WTC11 (cell line): ENCODE results near the gene FAM185A. TPM values are rescaled to one million over a fixed set of nuclear protein-coding genes. Genes with fewer than 3 reads are reported as not detected.

ENCODE experiments used
- ETV6 ChIP-seq: sonication (generic); formaldehyde crosslinking; IDR thresholded peaks from 2 replicates; pipeline ENCODE4 v1.8.1; 2022; ENCODE audit warnings: mild to moderate bottlenecking, missing genetic modification reagents
- FOXP4 ChIP-seq: sonication (generic); formaldehyde crosslinking; IDR thresholded peaks from 2 replicates; pipeline ENCODE4 v1.8.0; 2022; ENCODE audit warnings: mild to moderate bottlenecking, missing genetic modification reagents
- ZNF121 ChIP-seq: sonication (generic); formaldehyde crosslinking; IDR thresholded peaks from 2 replicates; pipeline ENCODE4 v1.8.0; 2023; ENCODE audit warnings: missing genetic modification reagents
- ZNF138 ChIP-seq: sonication (generic); formaldehyde crosslinking; conservative IDR thresholded peaks from 2 replicates; pipeline ENCODE4 v1.8.1; 2022; ENCODE audit warnings: mild to moderate bottlenecking, moderate library complexity, missing genetic modification reagents
- ZNF232 ChIP-seq: sonication (generic); formaldehyde crosslinking; IDR thresholded peaks from 2 replicates; pipeline ENCODE4 v1.8.0; 2022; ENCODE audit warnings: mild to moderate bottlenecking, missing genetic modification reagents
- total RNA-seq: library from RNA; stranded (reverse); gene quantifications from 3 replicates; pipeline ENCODE4 v1.2.3, GENCODE V29; 2021
- TF ChIP-seq, protein P1 (sequence below): fragments of 200-600 bp; IDR thresholded peaks from 2 replicates; pipeline ENCODE4 v1.8.0; 2022; ENCODE audit warnings: antibody characterized with exemption
- TF ChIP-seq, protein P2 (sequence below): sonication (generic); formaldehyde crosslinking; IDR thresholded peaks from 2 replicates; pipeline ENCODE4 v1.8.1; 2023; ENCODE audit warnings: mild to moderate bottlenecking, missing genetic modification reagents, borderline replicate concordance
- TF ChIP-seq, protein P3 (sequence below): sonication (generic); formaldehyde crosslinking; IDR thresholded peaks from 2 replicates; pipeline ENCODE4 v1.8.0; 2023; ENCODE audit warnings: missing genetic modification reagents, mild to moderate bottlenecking, borderline replicate concordance
- TF ChIP-seq, protein P4 (sequence below): fragments of 250-450 bp; sonication (Bioruptor Pico); IDR thresholded peaks from 2 replicates; pipeline ENCODE4 v1.9.0; 2021; ENCODE audit warnings: mild to moderate bottlenecking
- TF ChIP-seq, protein P5 (sequence below): sonication (generic); formaldehyde crosslinking; IDR thresholded peaks from 2 replicates; pipeline ENCODE4 v1.8.0; 2022; ENCODE audit warnings: mild to moderate bottlenecking, missing genetic modification reagents

Gene FAM185A
- total RNA-seq, 1 experiment from 2014 or later: 8.6 TPM

DNA sequence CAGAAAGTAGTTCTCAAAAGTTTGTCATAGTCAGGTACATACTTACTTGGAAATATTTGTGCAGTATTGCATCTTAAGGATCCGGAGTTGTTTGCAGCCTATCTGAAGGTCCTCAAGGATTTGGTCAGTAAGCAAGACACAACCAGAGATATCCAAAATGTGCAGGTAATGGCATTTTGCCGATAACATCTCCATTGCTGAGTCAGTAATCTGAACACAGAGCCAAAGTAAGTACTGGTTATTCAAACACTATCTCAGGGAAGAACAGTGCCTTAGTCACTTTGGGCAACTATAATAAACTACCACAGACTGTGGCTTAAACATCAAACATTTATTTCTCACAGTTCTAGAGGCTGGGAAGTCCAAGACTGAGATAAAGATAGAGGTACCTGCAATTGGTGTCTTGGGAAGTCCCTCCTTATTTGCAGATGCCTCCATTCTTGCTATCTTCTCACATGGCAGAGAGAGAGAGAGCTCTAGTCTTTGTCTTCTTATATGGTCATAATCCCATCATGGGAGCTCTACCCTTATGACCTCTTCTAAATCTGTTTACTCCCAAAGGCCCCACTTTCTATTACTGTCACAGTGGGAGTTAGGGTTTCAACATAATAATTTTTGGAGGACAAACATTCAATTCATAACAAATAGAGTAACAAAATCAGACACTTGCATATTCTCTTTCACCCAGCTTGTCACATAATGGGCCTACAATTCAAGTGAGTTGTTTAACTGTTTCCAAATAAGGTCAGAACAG lies 73.4 kb downstream of the FAM185A start (continued):
- TF ChIP-seq, protein P1, sequence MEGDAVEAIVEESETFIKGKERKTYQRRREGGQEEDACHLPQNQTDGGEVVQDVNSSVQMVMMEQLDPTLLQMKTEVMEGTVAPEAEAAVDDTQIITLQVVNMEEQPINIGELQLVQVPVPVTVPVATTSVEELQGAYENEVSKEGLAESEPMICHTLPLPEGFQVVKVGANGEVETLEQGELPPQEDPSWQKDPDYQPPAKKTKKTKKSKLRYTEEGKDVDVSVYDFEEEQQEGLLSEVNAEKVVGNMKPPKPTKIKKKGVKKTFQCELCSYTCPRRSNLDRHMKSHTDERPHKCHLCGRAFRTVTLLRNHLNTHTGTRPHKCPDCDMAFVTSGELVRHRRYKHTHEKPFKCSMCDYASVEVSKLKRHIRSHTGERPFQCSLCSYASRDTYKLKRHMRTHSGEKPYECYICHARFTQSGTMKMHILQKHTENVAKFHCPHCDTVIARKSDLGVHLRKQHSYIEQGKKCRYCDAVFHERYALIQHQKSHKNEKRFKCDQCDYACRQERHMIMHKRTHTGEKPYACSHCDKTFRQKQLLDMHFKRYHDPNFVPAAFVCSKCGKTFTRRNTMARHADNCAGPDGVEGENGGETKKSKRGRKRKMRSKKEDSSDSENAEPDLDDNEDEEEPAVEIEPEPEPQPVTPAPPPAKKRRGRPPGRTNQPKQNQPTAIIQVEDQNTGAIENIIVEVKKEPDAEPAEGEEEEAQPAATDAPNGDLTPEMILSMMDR: no peak
- TF ChIP-seq ETV6: no peak
- TF ChIP-seq, protein P2, sequence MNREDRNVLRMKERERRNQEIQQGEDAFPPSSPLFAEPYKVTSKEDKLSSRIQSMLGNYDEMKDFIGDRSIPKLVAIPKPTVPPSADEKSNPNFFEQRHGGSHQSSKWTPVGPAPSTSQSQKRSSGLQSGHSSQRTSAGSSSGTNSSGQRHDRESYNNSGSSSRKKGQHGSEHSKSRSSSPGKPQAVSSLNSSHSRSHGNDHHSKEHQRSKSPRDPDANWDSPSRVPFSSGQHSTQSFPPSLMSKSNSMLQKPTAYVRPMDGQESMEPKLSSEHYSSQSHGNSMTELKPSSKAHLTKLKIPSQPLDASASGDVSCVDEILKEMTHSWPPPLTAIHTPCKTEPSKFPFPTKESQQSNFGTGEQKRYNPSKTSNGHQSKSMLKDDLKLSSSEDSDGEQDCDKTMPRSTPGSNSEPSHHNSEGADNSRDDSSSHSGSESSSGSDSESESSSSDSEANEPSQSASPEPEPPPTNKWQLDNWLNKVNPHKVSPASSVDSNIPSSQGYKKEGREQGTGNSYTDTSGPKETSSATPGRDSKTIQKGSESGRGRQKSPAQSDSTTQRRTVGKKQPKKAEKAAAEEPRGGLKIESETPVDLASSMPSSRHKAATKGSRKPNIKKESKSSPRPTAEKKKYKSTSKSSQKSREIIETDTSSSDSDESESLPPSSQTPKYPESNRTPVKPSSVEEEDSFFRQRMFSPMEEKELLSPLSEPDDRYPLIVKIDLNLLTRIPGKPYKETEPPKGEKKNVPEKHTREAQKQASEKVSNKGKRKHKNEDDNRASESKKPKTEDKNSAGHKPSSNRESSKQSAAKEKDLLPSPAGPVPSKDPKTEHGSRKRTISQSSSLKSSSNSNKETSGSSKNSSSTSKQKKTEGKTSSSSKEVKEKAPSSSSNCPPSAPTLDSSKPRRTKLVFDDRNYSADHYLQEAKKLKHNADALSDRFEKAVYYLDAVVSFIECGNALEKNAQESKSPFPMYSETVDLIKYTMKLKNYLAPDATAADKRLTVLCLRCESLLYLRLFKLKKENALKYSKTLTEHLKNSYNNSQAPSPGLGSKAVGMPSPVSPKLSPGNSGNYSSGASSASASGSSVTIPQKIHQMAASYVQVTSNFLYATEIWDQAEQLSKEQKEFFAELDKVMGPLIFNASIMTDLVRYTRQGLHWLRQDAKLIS (CRISPR knock-in tag): no peak
- no peak for TF ChIP-seq ZNF232
- TF ChIP-seq, protein P3, sequence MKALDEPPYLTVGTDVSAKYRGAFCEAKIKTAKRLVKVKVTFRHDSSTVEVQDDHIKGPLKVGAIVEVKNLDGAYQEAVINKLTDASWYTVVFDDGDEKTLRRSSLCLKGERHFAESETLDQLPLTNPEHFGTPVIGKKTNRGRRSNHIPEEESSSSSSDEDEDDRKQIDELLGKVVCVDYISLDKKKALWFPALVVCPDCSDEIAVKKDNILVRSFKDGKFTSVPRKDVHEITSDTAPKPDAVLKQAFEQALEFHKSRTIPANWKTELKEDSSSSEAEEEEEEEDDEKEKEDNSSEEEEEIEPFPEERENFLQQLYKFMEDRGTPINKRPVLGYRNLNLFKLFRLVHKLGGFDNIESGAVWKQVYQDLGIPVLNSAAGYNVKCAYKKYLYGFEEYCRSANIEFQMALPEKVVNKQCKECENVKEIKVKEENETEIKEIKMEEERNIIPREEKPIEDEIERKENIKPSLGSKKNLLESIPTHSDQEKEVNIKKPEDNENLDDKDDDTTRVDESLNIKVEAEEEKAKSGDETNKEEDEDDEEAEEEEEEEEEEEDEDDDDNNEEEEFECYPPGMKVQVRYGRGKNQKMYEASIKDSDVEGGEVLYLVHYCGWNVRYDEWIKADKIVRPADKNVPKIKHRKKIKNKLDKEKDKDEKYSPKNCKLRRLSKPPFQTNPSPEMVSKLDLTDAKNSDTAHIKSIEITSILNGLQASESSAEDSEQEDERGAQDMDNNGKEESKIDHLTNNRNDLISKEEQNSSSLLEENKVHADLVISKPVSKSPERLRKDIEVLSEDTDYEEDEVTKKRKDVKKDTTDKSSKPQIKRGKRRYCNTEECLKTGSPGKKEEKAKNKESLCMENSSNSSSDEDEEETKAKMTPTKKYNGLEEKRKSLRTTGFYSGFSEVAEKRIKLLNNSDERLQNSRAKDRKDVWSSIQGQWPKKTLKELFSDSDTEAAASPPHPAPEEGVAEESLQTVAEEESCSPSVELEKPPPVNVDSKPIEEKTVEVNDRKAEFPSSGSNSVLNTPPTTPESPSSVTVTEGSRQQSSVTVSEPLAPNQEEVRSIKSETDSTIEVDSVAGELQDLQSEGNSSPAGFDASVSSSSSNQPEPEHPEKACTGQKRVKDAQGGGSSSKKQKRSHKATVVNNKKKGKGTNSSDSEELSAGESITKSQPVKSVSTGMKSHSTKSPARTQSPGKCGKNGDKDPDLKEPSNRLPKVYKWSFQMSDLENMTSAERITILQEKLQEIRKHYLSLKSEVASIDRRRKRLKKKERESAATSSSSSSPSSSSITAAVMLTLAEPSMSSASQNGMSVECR (CRISPR knock-in tag): no peak
- no peak for TF ChIP-seq ZNF138 (CRISPR knock-in tag)
- TF ChIP-seq, protein P4, sequence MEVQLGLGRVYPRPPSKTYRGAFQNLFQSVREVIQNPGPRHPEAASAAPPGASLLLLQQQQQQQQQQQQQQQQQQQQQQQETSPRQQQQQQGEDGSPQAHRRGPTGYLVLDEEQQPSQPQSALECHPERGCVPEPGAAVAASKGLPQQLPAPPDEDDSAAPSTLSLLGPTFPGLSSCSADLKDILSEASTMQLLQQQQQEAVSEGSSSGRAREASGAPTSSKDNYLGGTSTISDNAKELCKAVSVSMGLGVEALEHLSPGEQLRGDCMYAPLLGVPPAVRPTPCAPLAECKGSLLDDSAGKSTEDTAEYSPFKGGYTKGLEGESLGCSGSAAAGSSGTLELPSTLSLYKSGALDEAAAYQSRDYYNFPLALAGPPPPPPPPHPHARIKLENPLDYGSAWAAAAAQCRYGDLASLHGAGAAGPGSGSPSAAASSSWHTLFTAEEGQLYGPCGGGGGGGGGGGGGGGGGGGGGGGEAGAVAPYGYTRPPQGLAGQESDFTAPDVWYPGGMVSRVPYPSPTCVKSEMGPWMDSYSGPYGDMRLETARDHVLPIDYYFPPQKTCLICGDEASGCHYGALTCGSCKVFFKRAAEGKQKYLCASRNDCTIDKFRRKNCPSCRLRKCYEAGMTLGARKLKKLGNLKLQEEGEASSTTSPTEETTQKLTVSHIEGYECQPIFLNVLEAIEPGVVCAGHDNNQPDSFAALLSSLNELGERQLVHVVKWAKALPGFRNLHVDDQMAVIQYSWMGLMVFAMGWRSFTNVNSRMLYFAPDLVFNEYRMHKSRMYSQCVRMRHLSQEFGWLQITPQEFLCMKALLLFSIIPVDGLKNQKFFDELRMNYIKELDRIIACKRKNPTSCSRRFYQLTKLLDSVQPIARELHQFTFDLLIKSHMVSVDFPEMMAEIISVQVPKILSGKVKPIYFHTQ (CRISPR knock-in tag): no peak
- TF ChIP-seq, protein P5, sequence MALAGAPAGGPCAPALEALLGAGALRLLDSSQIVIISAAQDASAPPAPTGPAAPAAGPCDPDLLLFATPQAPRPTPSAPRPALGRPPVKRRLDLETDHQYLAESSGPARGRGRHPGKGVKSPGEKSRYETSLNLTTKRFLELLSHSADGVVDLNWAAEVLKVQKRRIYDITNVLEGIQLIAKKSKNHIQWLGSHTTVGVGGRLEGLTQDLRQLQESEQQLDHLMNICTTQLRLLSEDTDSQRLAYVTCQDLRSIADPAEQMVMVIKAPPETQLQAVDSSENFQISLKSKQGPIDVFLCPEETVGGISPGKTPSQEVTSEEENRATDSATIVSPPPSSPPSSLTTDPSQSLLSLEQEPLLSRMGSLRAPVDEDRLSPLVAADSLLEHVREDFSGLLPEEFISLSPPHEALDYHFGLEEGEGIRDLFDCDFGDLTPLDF (CRISPR knock-in tag): no peak
- no peak for TF ChIP-seq FOXP4 (CRISPR knock-in tag)
- TF ChIP-seq ZNF121 (CRISPR knock-in tag): no peak
